Sigmoid colon (tissue), 7 donors: Measurements from ENCODE around the gene MRPL21. TPM values are rescaled to one million over a fixed set of nuclear protein-coding genes. Genes with fewer than 3 reads are reported as not detected.

Experiments used
- DNase-seq: peaks from one replicate; pipeline ENCODE4 v3.0.0-alpha.2; 2019
- H3K27ac ChIP-seq, 4 donors: fragments of 200-600 bp; sonication (generic); one replicate each; pipeline ENCODE4 v1.5.1; 2016 to 2019; ENCODE audit warnings: mild to moderate bottlenecking in 1 of 4
- H3K27me3 ChIP-seq, 3 donors: fragments of 200-600 bp; sonication (generic); one replicate each; pipeline ENCODE4 v1.5.1; 2019; ENCODE audit warnings: mild to moderate bottlenecking in 1 of 3
- H3K36me3 ChIP-seq, 4 donors: fragments of 200-600 bp; sonication (generic); one replicate each; pipeline ENCODE4 v1.5.1; 2016 to 2019
- H3K4me1 ChIP-seq, 4 donors: fragments of 200-600 bp; sonication (generic); one replicate each; pipeline ENCODE4 v1.5.1; 2017 to 2019
- H3K4me3 ChIP-seq, 4 donors: fragments of 200-600 bp; sonication (generic); one replicate each; pipeline ENCODE4 v1.5.1; 2017 to 2019; ENCODE audit warnings: mild to moderate bottlenecking in 2 of 4, moderate library complexity in 1 of 4
- H3K9me3 ChIP-seq, 4 donors: fragments of 200-600 bp in 3 of 4; sonication (generic) in 3 of 4; one replicate each; pipeline versions ENCODE4 v1.5.1 to v1.6.1; 2013 to 2019
- CTCF ChIP-seq, 4 experiments: fragments of 450-650 bp in 3 of 4; fragments of 200-600 bp in 1 of 4; IDR thresholded peaks; one replicate each; pipeline ENCODE4 v1.5.1; 2016 to 2019; ENCODE audit warnings: antibody characterized with exemption in 4 of 4, mild to moderate bottlenecking in 3 of 4, moderate library complexity in 2 of 4
- EP300 ChIP-seq, 4 donors: sonication (generic); formaldehyde crosslinking; IDR thresholded peaks; one replicate each; pipeline ENCODE4 v1.6.1; 2017; ENCODE audit warnings: antibody characterized with exemption in 4 of 4
- POLR2A ChIP-seq, 2 donors: fragments of 450-650 bp; IDR thresholded peaks; one replicate each; pipeline ENCODE4 v1.6.1; 2016; ENCODE audit warnings: antibody characterized with exemption in 2 of 2, mild to moderate bottlenecking in 2 of 2, moderate library complexity in 2 of 2
- POLR2AphosphoS5 ChIP-seq, 4 donors: sonication (generic); formaldehyde crosslinking; IDR thresholded peaks; one replicate each; pipeline ENCODE4 v1.6.1; 2017; ENCODE audit warnings: antibody characterized with exemption in 4 of 4
- WGBS, 2 donors: extraction: QIAGEN DNeasy Blood & Tissue Kit; methylation state at CpG; one replicate each; pipeline ENCODE4 v1.1.7; 2013; 5-methylcytosine and 5-hydroxymethylcytosine counted together
- intact Hi-C: fragments of 100-400 bp; cut with DNase I; formaldehyde crosslinking; loops from one replicate; pipeline ENCODE4 v1.15.1; 2023
- polyA plus RNA-seq, 3 donors: library from polyadenylated mRNA; stranded (reverse); fragments of 200-250 nt; gene quantifications; one replicate each; pipeline ENCODE4 v1.2.3, GENCODE V29; 2013
- total RNA-seq, 4 donors: library from RNA; depleted of rRNA; stranded (reverse); fragments of >200 nt; gene quantifications; one replicate each; pipeline ENCODE4 v1.1.0, GENCODE V29; 2016
- donor health status: healthy with polysubstance abuse.
- donor health status: Bipolar disorder and iron deficiency.
- donor health status: healthy.

Gene MRPL21
- total and polyA plus RNA-seq, 7 donors = 53.7 to 134 (median 99.1) TPM

GRCh38 chr11:68938816-68939582 lies 35.4 kb upstream of the MRPL21 start:
- intact Hi-C loops = no loop called here
- Histone ChIP-seq H3K4me3 (no peak overlapping the region), H3K36me3 (peaks cover 12 to 64% (median 35%) of the 10 kb centered on the region in 4 donors), H3K4me1 (peaks cover 0 to 85% (median 75%) of the 10 kb centered on the region in 4 donors), H3K27me3 (no peaks in the 10 kb centered on the region), H3K27ac (peak overlapping the region; percentile 90 to 94 (median 92)), H3K9me3 (no peaks in the 10 kb centered on the region)
- no peak for DNase-seq
- 91 to 92% methylated on average over 17 of the region's 17 CpGs for WGBS, 2 donors
- TF ChIP-seq POLR2AphosphoS5 (IDR thresholded peaks at IDR 0.05) = no peak
- TF ChIP-seq EP300 (IDR thresholded peaks at IDR 0.05) = no peak
- no peak for TF ChIP-seq POLR2A (IDR thresholded peaks at IDR 0.05)
- TF ChIP-seq CTCF (IDR thresholded peaks at IDR 0.05) = no peak

- H3K27me3 ChIP-seq = no peaks in the 10 kb centered on the region
Observed at GRCh38 chr11:68938088-68938487, 34.5 kb upstream of the MRPL21 start.

GRCh38 chr11:68936676-68937620 lies 33.3 kb upstream of the MRPL21 start:
- Histone ChIP-seq H3K4me1 (peaks cover 0 to 85% (median 68%) of the 10 kb centered on the region in 4 donors), H3K9me3 (no peaks in the 10 kb centered on the region), H3K4me3 (no peak overlapping the region), H3K36me3 (peaks cover 12 to 64% (median 35%) of the 10 kb centered on the region in 4 donors), H3K27me3 (no peaks in the 10 kb centered on the region), H3K27ac (peak overlapping the region; percentile 90 to 94 (median 92))
- TF ChIP-seq EP300 (IDR thresholded peaks at IDR 0.05) = no peak
- no peak for TF ChIP-seq POLR2AphosphoS5 (IDR thresholded peaks at IDR 0.05)
- TF ChIP-seq POLR2A (IDR thresholded peaks at IDR 0.05) = no peak
- no peak for TF ChIP-seq CTCF (IDR thresholded peaks at IDR 0.05)
- no peak for DNase-seq
- intact Hi-C loops = no loop called here
- WGBS, 2 donors = 94 to 95% methylated on average over 29 of the region's 29 CpGs

More at GRCh38 chr11:68938088-68938487, 34.5 kb upstream of the MRPL21 start:
- TF ChIP-seq EP300 (IDR thresholded peaks at IDR 0.05) (no peak), CTCF (IDR thresholded peaks at IDR 0.05) (no peak), POLR2A (IDR thresholded peaks at IDR 0.05) (no peak), POLR2AphosphoS5 (IDR thresholded peaks at IDR 0.05) (no peak)
- H3K4me3 ChIP-seq = no peak overlapping the region
- H3K9me3 ChIP-seq = no peaks in the 10 kb centered on the region
- WGBS, 2 donors = 90 to 91% methylated on average over 18 of the region's 18 CpGs
- intact Hi-C loops = no loop called here
- H3K27ac ChIP-seq = peak overlapping the region; percentile 90 to 94 (median 92)
- H3K4me1 ChIP-seq = peaks cover 0 to 85% (median 74%) of the 10 kb centered on the region in 4 donors
- peaks cover 12 to 64% (median 35%) of the 10 kb centered on the region in 4 donors for H3K36me3 ChIP-seq
- no peak for DNase-seq

GRCh38 chr11:68936358-68936636 lies 32.7 kb upstream of the MRPL21 start:
- Histone ChIP-seq H3K36me3 (peaks cover 12 to 68% (median 36%) of the 10 kb centered on the region in 4 donors), H3K9me3 (no peaks in the 10 kb centered on the region), H3K27me3 (no peaks in the 10 kb centered on the region), H3K27ac (peak overlapping the region; percentile 80 to 94 (median 92)), H3K4me1 (peaks cover 0 to 78% (median 61%) of the 10 kb centered on the region in 4 donors), H3K4me3 (no peak overlapping the region)
- 91 to 97% methylated on average over 10 of the region's 10 CpGs for WGBS, 2 donors
- TF ChIP-seq CTCF (IDR thresholded peaks at IDR 0.05) (no peak), POLR2AphosphoS5 (IDR thresholded peaks at IDR 0.05) (no peak), EP300 (IDR thresholded peaks at IDR 0.05) (no peak), POLR2A (IDR thresholded peaks at IDR 0.05) (no peak)
- DNase-seq = no peak
- intact Hi-C loops = no loop called here
